Hypothalamus (tissue), 51 donors: Measurements from ENCODE around the gene FERD3L.
"Not testable (repeated sequence)": the region's sequence is repeated elsewhere in the genome, so short reads cannot be mapped to it uniquely, and the experiment has no call there.

ENCODE experiments used
- DNase-seq, 51 donors: peaks; one replicate each; lab custom pipeline; 2025; lab: John Stamatoyannopoulos, UW

FERD3L gene, protein sequence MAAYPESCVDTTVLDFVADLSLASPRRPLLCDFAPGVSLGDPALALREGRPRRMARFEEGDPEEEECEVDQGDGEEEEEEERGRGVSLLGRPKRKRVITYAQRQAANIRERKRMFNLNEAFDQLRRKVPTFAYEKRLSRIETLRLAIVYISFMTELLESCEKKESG

GRCh38 chr7:19144661-19145433, at the start of gene FERD3L:
FERD3L (minus strand) TSS chr7:19145421; CDS start chr7:19145362, 59 bp downstream.
- DNase-seq = no peak

GRCh38 chr7:19194417-19194816, 49.2 kb upstream of the FERD3L start:
- not testable (repeated sequence) for DNase-seq

DNA sequence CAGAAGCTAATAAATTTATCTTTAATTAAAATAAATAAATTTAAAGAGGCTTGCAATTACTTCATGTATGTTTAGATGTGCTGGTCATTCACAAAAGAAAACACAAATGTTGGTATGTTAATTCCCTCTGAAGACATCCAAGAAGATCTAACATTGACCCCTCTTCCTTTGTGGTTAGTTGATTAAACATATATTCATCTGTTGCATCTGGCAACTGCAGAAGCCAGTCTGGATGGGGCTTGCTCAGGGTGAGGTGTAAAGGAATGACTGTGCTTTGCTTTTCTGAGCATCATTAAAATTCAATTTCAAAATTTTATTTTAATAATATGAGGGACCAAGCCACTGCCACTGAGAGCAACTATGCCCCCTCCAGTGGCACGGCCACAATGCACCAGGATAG, 36.4 kb upstream of the FERD3L start:
- DNase-seq = no peak

DNA sequence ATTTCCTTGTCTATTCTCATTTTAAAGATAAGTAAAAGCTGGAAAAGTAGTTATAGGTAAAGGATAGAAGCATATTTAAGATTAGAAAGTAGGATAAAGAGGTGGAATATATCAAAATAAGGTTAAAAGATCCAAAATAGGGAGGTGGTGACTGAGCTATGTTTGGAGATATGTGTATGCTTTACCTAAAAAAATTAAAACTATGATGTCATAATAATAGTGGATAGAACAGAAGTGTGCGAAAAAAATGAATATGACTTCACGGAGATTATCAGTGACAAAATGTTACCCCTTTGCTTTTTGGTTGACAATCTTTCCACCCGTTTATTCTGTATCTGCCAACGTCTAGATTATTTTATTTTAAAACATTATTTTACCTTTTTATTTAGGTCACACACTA, 33.4 kb upstream of the FERD3L start:
- DNase-seq = no peak

DNA sequence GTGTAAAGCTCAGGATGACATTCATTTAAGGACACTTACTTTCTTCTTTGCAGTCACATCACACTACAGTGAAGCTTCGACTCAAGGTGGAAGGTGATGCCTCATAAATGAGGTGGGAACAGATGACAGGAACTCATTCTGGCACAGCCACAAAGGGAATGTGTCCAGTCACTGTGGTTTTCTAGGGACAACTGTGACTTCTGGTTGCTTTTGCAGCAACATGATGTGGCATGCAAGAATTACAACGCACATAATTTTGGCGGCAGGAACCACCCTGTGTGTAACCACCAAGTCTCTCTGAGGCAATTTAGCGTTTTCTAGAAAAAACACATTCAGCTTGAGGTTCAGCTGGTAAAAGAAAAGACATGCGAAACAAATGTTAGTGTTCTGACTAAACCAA, 32.0 kb upstream of the FERD3L start:
- DNase-seq = no peak

DNA sequence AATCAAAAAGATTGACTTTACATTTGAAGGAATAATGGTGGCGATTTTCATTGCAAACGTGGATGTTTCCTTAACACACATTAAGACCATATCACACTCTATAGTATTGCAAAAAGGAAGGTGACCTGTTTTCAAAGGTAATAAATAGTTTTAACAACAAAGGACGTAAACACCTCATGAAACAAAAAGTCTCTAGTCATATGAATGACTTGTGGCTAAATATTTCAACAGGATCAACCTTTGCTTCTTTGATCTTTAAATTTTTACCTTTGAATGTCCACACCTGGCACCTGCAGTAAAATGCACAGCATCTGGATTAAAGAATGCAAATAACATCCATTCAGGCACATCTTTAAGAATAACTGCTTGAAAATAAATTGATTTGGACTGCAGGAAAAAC, 30.0 kb upstream of the FERD3L start:
- DNase-seq = no peak

DNA sequence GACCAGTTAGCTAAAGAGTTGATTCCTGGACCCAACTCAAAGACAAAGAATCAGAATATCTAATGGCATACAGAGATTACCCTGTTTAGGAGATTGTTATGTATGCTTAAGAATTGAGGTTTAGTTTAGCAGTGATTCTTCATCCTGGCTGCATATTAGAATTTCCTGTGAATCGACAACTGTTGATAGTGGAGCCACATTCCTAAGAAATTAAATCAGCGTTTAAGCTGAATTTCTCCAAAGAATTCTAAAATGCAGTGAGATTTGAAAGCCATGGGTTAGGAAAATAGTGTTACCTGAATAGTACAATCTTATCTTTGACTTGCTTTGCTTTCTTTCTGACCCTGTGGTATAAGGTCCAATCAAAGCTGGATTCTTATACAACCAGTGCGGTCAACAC, 16.4 kb upstream of the FERD3L start:
- no peak for DNase-seq

- DNase-seq = no peak
Observed at GRCh38 chr7:19146699-19147098, 1.5 kb upstream of the FERD3L start.

- no peak for DNase-seq
Observed at GRCh38 chr7:19145434-19146115, 354 bp upstream of the FERD3L start.

DNA sequence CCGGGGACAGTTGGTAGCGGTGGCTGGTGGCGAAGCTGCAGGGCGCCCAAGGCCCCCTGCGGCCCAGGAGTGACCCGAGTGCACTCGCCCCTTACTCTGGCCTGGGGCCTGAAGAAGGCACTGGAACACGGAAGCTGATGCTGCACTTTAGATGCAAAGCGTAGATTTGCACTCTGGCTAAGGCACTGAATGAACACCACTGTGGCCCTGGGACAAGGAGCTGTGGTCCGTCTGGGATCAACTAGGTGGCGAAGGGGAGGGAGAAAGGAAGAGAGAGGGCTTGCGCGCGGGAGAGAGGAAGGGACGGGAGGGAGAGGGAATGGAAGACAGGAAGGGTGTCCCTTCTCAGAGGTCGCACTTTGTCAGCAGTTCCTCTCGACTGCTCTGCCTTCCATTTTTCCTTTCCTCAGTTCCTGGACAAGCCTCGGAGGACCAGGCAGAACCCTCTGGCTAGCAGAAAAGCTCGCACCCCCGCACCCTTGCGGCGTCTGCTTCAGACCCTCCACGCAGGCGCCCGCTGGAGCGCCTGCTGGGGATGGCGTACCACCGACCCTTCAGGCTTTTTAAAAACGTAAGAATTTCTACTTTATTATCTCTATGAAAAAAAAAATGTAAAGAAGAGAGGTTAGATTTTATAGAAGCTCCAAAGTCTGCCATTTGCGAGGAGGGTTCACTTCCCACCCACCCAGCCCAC, 1.2 kb downstream of the FERD3L start:
- no peak for DNase-seq

- DNase-seq = no peak
Observed at GRCh38 chr7:19139706-19140327, 5.4 kb downstream of the FERD3L start.

- no peak for DNase-seq
Observed at GRCh38 chr7:19133886-19134285, 11.3 kb downstream of the FERD3L start.

DNA sequence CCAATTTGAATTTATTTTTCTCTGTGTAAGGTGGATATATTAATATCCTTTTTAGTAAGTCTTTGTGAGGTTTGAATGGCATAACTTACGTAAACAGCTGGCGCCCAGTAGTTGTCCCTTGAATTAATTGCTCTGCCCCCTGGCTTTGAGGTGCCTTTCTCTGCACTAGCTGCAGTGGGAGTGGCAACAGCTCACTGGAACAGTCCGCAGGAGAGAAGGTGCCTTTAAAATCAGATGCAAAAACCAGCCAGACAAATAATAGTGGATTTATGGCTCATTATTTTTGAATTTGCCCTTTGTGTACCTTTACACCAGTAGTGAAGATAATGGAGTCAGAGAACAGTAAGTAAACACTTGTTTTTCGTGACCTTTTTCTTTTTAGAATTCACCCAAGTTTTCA, 11.8 kb downstream of the FERD3L start:
- DNase-seq = no peak

GRCh38 chr7:19128856-19129255, 16.4 kb downstream of the FERD3L start:
- no peak for DNase-seq

GRCh38 chr7:19121977-19122588, 23.1 kb downstream of the FERD3L start:
- no peak for DNase-seq

GRCh38 chr7:19119870-19120486, 25.2 kb downstream of the FERD3L start:
- no peak for DNase-seq

GRCh38 chr7:19119372-19119771, 25.8 kb downstream of the FERD3L start:
- DNase-seq = no peak

DNA sequence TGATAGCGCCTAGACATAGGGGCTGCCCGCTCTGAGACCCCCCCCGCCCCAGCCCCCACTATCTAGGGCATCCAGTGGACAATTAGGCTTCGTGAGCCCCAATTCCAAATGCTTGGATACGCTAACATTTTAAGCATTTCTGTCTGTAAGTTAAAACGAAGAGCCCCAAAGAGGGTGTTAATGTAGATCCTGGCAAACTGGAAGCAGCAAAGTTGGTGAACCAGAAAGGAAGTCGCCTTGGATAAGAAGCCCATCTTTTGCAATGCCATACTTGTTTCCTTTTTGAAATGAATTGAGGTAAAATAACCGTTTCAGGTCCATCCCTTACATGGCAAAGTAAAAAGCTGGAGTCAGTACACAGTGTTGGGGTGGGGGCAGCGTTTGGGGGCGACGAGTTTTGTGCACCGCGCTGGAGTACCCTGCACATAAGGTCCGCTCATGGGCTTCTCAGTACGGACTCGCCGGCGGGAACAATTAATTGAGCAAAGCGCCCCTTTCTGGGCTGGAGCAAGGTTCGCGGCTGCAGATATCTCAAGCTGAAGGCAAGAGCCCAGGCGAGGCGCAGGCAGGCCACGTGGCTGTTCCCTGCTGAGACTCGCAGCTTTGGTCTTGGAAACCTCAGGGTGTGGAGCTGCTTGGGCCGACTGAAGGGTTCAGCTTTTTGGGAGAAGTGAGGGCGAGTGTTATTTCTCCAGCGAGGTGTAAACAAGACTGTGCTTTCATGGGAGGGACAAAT, 26.4 kb downstream of the FERD3L start:
- no peak for DNase-seq
